Liver (tissue), 9 donors: ENCODE results near the gene HOXB13. TPM values are rescaled to one million over a fixed set of nuclear protein-coding genes. Genes with fewer than 3 reads are reported as not detected.

Experiments used
- DNase-seq: peaks from one replicate; pipeline ENCODE4 v3.0.0-alpha.2; 2017; ENCODE audit warnings: low spot score
- H3K27ac ChIP-seq, 2 donors: one replicate each; pipeline ENCODE4 v1.7.0; 2013; ENCODE audit warnings: inconsistent platforms in 2 of 2, low read length in 2 of 2, control low read depth in 1 of 2, low read depth in 1 of 2, mild to moderate bottlenecking in 1 of 2
- H3K27me3 ChIP-seq, 4 donors: one replicate each; pipeline versions ENCODE4 v1.6.1 to v1.7.0; 2013; ENCODE audit warnings: low read length in 3 of 4, inconsistent platforms in 1 of 4, mild to moderate bottlenecking in 1 of 4, moderate library complexity in 1 of 4; ENCODE audit not compliant: control insufficient read depth in 4 of 4, insufficient read depth in 4 of 4
- H3K36me3 ChIP-seq, 4 donors: one replicate each; pipeline versions ENCODE4 v1.6.1 to v1.7.0; 2013; ENCODE audit warnings: low read length in 3 of 4, mild to moderate bottlenecking in 3 of 4, low read depth in 1 of 4, moderate library complexity in 1 of 4; ENCODE audit not compliant: control insufficient read depth in 4 of 4, insufficient read depth in 3 of 4
- H3K4me1 ChIP-seq, 4 donors: one replicate each; pipeline versions ENCODE4 v1.6.1 to v1.7.0; 2013; ENCODE audit warnings: low read length in 3 of 4, mild to moderate bottlenecking in 3 of 4, moderate library complexity in 1 of 4; ENCODE audit not compliant: control insufficient read depth in 4 of 4, insufficient read depth in 4 of 4
- H3K4me3 ChIP-seq, 3 donors: one replicate each; pipeline versions ENCODE4 v1.6.1 to v1.7.0; 2013; ENCODE audit warnings: low read length in 3 of 3, control low read depth in 1 of 3, low read depth in 1 of 3, mild to moderate bottlenecking in 1 of 3
- H3K9ac ChIP-seq, 2 donors: one replicate each; pipeline ENCODE4 v1.7.0; 2013; ENCODE audit warnings: low read length in 2 of 2, mild to moderate bottlenecking in 2 of 2, moderate library complexity in 2 of 2, control low read depth in 1 of 2, low read depth in 1 of 2
- H3K9me3 ChIP-seq, 4 donors: one replicate each; pipeline versions ENCODE4 v1.6.1 to v1.7.0; 2013; ENCODE audit warnings: low read length in 3 of 4; ENCODE audit not compliant: control insufficient read depth in 4 of 4
- EGR1 ChIP-seq, 2 donors: IDR thresholded peaks; 2 replicates each; pipeline ENCODE4 v1.6.1; 2016 to 2018; ENCODE audit warnings: antibody characterized with exemption in 2 of 2, low read depth in 2 of 2
- FOXA1 ChIP-seq: IDR thresholded peaks from 2 replicates; pipeline ENCODE4 v1.6.1; 2016; ENCODE audit warnings: antibody characterized with exemption
- FOXA2 ChIP-seq: IDR thresholded peaks from 2 replicates; pipeline ENCODE4 v1.6.1; 2016; ENCODE audit warnings: antibody characterized with exemption
- GABPA ChIP-seq, 2 donors: IDR thresholded peaks in 1 of 2; conservative IDR thresholded peaks in 1 of 2; 2 replicates each; pipeline ENCODE4 v1.6.1; 2016; ENCODE audit warnings: antibody characterized with exemption in 2 of 2, mild to moderate bottlenecking in 1 of 2, moderate library complexity in 1 of 2
- HNF4A ChIP-seq, 2 donors: conservative IDR thresholded peaks; 2 replicates each; pipeline ENCODE4 v1.6.1; 2016; ENCODE audit warnings: antibody characterized with exemption in 2 of 2, mild to moderate bottlenecking in 2 of 2
- HNF4G ChIP-seq: IDR thresholded peaks from 2 replicates; pipeline ENCODE4 v1.6.1; 2016; ENCODE audit warnings: antibody characterized with exemption
- JUND ChIP-seq, 2 donors: IDR thresholded peaks; 2 replicates each; pipeline ENCODE4 v1.6.1; 2016; ENCODE audit warnings: antibody characterized with exemption in 2 of 2
- NR2F2 ChIP-seq: IDR thresholded peaks from 2 replicates; pipeline ENCODE4 v1.6.1; 2016; ENCODE audit warnings: antibody characterized with exemption
- RAD21 ChIP-seq, 2 donors: IDR thresholded peaks; 2 replicates each; pipeline ENCODE4 v1.6.1; 2016; ENCODE audit warnings: antibody characterized with exemption in 2 of 2, mild to moderate bottlenecking in 2 of 2
- RXRA ChIP-seq, 2 donors: IDR thresholded peaks; 2 replicates each; pipeline ENCODE4 v1.6.1; 2017 to 2018; ENCODE audit warnings: antibody characterized with exemption in 2 of 2, mild to moderate bottlenecking in 1 of 2
- SP1 ChIP-seq: IDR thresholded peaks from 2 replicates; pipeline ENCODE4 v1.6.1; 2018; ENCODE audit warnings: antibody characterized with exemption, mild to moderate bottlenecking
- TAF1 ChIP-seq: conservative IDR thresholded peaks from 2 replicates; pipeline ENCODE4 v1.6.1; 2016; ENCODE audit warnings: antibody characterized with exemption, mild to moderate bottlenecking
- YY1 ChIP-seq: IDR thresholded peaks from 2 replicates; pipeline ENCODE4 v1.6.1; 2016; ENCODE audit warnings: antibody characterized with exemption, mild to moderate bottlenecking
- ZBTB33 ChIP-seq: IDR thresholded peaks from 2 replicates; pipeline ENCODE4 v1.6.1; 2016; ENCODE audit warnings: antibody characterized with exemption
- WGBS: extraction: QIAGEN DNeasy Blood & Tissue Kit; methylation state at CpG from one replicate; pipeline ENCODE4 v1.1.7; 2013; 5-methylcytosine and 5-hydroxymethylcytosine counted together
- polyA plus RNA-seq, 2 donors: library from polyadenylated mRNA; stranded (reverse) in 1 of 2; unstranded in 1 of 2; fragments of 200-250 nt in 1 of 2; fragments of >200 nt in 1 of 2; fragmentation: Nextera tagmentation in 1 of 2; extraction: Ambion mirVana in 1 of 2; gene quantifications; one replicate each; pipeline versions ENCODE4 v1.2.1 to v1.2.3, GENCODE V29; 2013 to 2015
- total RNA-seq, 2 donors: library from RNA; depleted of rRNA; stranded (reverse); fragments of >200 nt; gene quantifications; one replicate each; pipeline ENCODE4 v1.2.3, GENCODE V29; 2014
- TF ChIP-seq, protein P1 (sequence below): IDR thresholded peaks from 2 replicates; pipeline ENCODE4 v1.6.1; 2016; ENCODE audit warnings: antibody characterized with exemption, mild to moderate bottlenecking
- TF ChIP-seq, protein P2 (sequence below): IDR thresholded peaks from 2 replicates; pipeline ENCODE4 v1.6.1; 2016; ENCODE audit warnings: antibody characterized with exemption
- TF ChIP-seq, protein P3 (sequence below): fragments of 150-350 bp; IDR thresholded peaks from 2 replicates; pipeline ENCODE4 v1.5.1; 2017; ENCODE audit warnings: improper control_type of control experiment, low read depth, low read length; ENCODE audit not compliant: missing input control
- donor health status: healthy.
- donor health status: healthy.
- donor health status: healthy.
- donor health status: healthy.
- donor health status: healthy.

HOXB13 gene
- total and polyA plus RNA-seq, 4 donors: not detected

DNA sequence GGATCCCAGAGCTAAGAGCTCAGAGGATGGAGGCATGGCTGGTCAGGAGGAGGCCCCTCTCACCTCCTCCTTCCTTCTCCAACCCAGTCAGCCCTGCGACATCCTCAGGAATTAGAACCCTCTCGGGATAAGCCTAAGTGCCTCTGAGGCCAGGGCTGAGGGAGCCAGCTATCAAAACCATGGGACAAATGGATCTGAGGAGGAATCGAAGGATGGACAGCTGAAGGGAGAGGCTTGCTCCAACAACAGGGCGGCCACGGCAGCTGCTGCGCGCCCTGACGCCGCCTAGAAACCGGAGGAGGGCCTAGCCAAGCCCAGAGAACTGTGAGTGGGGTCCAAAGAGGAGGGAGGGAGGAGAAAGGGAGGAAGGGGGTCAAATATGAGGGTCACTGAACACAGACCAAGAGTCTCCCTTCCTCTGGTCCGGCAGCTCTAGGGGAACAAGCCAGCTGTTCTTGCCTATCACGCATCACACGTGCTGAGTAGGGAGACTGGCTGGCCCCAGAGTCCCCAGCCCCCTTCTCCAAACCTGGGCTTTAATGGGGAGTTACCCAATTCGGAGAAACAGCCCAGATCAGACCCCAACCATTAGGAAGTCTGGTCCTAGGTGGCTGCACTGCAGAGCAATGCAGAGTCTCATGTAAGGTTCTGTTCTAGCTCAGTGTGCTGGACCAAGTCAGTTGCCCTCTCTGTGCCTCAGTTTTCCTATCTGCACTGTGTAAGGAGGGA is 5.9 kb upstream of the HOXB13 start:
- 16% methylated on average over 14 of the region's 14 CpGs for WGBS
- H3K27ac ChIP-seq: no peak overlapping the region
- TF ChIP-seq FOXA1: no peak
- TF ChIP-seq, protein P1, sequence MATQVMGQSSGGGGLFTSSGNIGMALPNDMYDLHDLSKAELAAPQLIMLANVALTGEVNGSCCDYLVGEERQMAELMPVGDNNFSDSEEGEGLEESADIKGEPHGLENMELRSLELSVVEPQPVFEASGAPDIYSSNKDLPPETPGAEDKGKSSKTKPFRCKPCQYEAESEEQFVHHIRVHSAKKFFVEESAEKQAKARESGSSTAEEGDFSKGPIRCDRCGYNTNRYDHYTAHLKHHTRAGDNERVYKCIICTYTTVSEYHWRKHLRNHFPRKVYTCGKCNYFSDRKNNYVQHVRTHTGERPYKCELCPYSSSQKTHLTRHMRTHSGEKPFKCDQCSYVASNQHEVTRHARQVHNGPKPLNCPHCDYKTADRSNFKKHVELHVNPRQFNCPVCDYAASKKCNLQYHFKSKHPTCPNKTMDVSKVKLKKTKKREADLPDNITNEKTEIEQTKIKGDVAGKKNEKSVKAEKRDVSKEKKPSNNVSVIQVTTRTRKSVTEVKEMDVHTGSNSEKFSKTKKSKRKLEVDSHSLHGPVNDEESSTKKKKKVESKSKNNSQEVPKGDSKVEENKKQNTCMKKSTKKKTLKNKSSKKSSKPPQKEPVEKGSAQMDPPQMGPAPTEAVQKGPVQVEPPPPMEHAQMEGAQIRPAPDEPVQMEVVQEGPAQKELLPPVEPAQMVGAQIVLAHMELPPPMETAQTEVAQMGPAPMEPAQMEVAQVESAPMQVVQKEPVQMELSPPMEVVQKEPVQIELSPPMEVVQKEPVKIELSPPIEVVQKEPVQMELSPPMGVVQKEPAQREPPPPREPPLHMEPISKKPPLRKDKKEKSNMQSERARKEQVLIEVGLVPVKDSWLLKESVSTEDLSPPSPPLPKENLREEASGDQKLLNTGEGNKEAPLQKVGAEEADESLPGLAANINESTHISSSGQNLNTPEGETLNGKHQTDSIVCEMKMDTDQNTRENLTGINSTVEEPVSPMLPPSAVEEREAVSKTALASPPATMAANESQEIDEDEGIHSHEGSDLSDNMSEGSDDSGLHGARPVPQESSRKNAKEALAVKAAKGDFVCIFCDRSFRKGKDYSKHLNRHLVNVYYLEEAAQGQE: no peak
- no peak for TF ChIP-seq RAD21 (IDR thresholded peaks at IDR 0.05)
- TF ChIP-seq TAF1: no peak
- TF ChIP-seq ZBTB33: no peak
- no peak for TF ChIP-seq FOXA2
- TF ChIP-seq EGR1 (IDR thresholded peaks at IDR 0.05; ENCODE audit: low read depth in 2 of 2): no peak
- TF ChIP-seq SP1: no peak
- TF ChIP-seq, protein P2, sequence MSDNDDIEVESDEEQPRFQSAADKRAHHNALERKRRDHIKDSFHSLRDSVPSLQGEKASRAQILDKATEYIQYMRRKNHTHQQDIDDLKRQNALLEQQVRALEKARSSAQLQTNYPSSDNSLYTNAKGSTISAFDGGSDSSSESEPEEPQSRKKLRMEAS: no peak
- TF ChIP-seq JUND (IDR thresholded peaks at IDR 0.05): no peak
- TF ChIP-seq GABPA (IDR thresholded peaks at IDR 0.05 in 1 of 2, conservative IDR thresholded peaks at IDR 0.05 in 1 of 2): no peak
- no peak for TF ChIP-seq HNF4A (conservative IDR thresholded peaks at IDR 0.05)
- no peak for TF ChIP-seq YY1
- H3K9ac ChIP-seq: no peak overlapping the region
- no peak for DNase-seq
- peaks cover 0 to 4% (median 2%) of the 10 kb centered on the region in 4 donors for H3K4me1 ChIP-seq
- H3K27me3 ChIP-seq: peaks cover 3 to 43% (median 28%) of the 10 kb centered on the region in 4 donors
- no peaks in the 10 kb centered on the region for H3K9me3 ChIP-seq
- H3K4me3 ChIP-seq: no peak overlapping the region
- peaks cover 0 to 2% (median 0%) of the 10 kb centered on the region in 4 donors for H3K36me3 ChIP-seq

DNA sequence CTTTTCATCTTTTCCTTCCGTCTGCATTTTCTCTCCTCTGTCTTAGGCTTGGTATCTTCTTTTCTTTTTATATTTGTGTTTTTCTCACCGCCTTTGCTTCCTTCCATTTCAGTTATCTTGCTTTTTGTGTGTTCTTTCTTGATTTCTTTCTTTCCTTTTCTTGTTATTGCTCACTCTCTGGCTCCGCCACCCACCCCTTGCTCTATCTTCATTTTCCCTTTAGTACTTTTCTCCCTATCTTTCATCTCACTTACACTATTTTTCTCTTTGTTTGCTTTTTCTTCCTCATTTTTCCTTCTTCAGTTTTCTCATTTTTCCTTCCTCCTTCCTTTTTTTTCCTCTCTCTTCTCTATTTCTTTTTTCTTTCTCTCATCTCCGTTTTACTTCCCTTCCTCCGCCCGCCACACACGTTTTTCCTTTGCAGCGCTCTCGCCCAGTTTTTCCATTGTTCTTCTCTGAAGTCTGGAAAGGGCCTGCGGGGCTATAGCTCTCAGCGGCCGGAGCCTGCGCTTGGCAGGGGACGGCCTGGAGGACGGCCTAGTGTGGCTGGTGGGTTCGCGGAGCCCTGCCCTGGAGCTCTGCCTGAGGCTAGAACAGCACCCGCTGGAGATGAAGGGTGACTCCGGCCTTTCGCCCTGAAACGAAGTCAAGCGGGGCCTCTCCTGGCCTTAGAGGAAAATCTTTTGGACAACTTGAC is 5.2 kb upstream of the HOXB13 start:
- Histone ChIP-seq H3K9me3 (no peaks in the 10 kb centered on the region), H3K36me3 (peaks cover 0 to 2% (median 0%) of the 10 kb centered on the region in 4 donors), H3K27ac (no peak overlapping the region), H3K4me1 (peaks cover 0 to 7% (median 0%) of the 10 kb centered on the region in 4 donors), H3K4me3 (no peak overlapping the region), H3K9ac (no peak overlapping the region), H3K27me3 (peaks cover 3 to 44% (median 24%) of the 10 kb centered on the region in 4 donors)
- WGBS: 18% methylated on average over 22 of the region's 22 CpGs
- no peak for DNase-seq
- TF ChIP-seq HNF4A (conservative IDR thresholded peaks at IDR 0.05) (no peak), FOXA2 (no peak), FOXA1 (no peak), NR2F2 (no peak), HNF4G (no peak), EGR1 (IDR thresholded peaks at IDR 0.05; ENCODE audit: low read depth in 2 of 2) (no peak), RXRA (IDR thresholded peaks at IDR 0.05) (no peak), RAD21 (IDR thresholded peaks at IDR 0.05) (no peak), TAF1 (no peak), JUND (IDR thresholded peaks at IDR 0.05) (no peak), SP1 (no peak), YY1 (no peak)
- TF ChIP-seq, protein P1: no peak
- TF ChIP-seq, protein P2: no peak
- TF ChIP-seq, protein P3, sequence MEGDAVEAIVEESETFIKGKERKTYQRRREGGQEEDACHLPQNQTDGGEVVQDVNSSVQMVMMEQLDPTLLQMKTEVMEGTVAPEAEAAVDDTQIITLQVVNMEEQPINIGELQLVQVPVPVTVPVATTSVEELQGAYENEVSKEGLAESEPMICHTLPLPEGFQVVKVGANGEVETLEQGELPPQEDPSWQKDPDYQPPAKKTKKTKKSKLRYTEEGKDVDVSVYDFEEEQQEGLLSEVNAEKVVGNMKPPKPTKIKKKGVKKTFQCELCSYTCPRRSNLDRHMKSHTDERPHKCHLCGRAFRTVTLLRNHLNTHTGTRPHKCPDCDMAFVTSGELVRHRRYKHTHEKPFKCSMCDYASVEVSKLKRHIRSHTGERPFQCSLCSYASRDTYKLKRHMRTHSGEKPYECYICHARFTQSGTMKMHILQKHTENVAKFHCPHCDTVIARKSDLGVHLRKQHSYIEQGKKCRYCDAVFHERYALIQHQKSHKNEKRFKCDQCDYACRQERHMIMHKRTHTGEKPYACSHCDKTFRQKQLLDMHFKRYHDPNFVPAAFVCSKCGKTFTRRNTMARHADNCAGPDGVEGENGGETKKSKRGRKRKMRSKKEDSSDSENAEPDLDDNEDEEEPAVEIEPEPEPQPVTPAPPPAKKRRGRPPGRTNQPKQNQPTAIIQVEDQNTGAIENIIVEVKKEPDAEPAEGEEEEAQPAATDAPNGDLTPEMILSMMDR: no peak
